Mesothelial cell of epicardium (in vitro differentiated cells): ENCODE results near the gene SPIN3. TPM values are rescaled to one million over a fixed set of nuclear protein-coding genes. Genes with fewer than 3 reads are reported as not detected.
A peak's percentile ranks its signal among the peaks of the same experiment; 100 is the strongest.
"Not testable (repeated sequence)": the region's sequence is repeated elsewhere in the genome, so short reads cannot be mapped to it uniquely, and the experiment has no call there.

Experiments used
- DNase-seq, 2 experiments: peaks; one replicate each; pipeline ENCODE4 v3.0.0; 2021; ENCODE audit warnings: low spot score in 2 of 2; ENCODE audit not compliant: unreplicated experiment in 2 of 2
- H3K27ac Mint-ChIP-seq: 2 replicates; pipeline ENCODE4 v1.8.0; 2021; ENCODE audit warnings: mixed read lengths
- H3K27me3 Mint-ChIP-seq: 2 replicates; pipeline ENCODE4 v1.8.0; 2021; ENCODE audit warnings: low read depth, mixed read lengths
- H3K36me3 Mint-ChIP-seq: 2 replicates; pipeline ENCODE4 v1.8.0; 2021; ENCODE audit warnings: mixed read lengths
- H3K4me1 Mint-ChIP-seq: 2 replicates; pipeline ENCODE4 v1.8.0; 2021; ENCODE audit warnings: mixed read lengths
- H3K4me3 Mint-ChIP-seq: 2 replicates; pipeline ENCODE4 v1.8.0; 2021; ENCODE audit warnings: mild to moderate bottlenecking, moderate library complexity, mixed read lengths
- H3K9me3 Mint-ChIP-seq: 2 replicates; pipeline ENCODE4 v1.8.0; 2021; ENCODE audit warnings: mixed read lengths
- total RNA-seq: library from RNA; stranded (reverse); gene quantifications from 3 replicates; pipeline ENCODE4 v1.2.1, GENCODE V29; 2021
- TF ChIP-seq, protein P1 (sequence below): fragments of 200-600 bp; sonication (generic); IDR thresholded peaks from one replicate; pipeline ENCODE4 v1.5.0; 2021; ENCODE audit warnings: antibody characterized with exemption; ENCODE audit not compliant: unreplicated experiment

The SPIN3 gene
- 17.3 to 19.5 TPM (median 19.4 TPM) in 3 replicates for total RNA-seq

DNA sequence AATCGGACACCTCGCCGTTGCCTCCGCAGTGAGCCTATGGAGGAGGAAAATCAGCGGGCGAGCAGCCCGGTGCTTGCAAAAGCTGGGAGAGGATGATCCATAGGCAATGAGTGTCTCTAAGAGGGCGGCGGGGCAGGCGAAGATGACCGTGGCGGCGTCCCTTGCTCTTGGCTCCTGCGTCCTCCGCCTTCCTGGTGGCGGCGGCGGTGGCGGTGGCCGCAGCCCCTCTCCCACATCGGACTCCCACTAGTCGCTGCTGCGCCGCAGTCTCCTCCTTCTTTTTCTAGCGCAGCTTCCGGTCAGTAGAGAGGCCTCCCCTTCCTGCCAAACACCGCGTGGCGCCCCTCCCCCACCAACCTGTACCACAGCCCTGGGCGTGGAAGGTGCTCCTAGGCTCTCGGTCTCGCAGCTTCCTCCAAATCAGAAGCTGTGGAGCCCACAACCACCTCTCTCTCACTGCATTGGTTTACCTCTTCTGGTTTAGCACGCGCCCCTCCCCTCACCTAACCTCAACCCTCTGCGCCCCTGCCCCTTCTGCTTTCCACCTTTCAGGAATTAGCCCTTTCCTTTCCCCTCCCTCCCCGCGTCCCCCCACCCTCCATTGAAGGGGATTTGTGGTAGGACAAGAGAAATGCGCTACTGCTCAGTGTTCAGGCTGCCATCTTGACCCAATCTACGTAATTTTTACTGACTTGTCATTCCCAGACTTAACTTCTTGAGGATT is at the start of gene SPIN3:
Gene SPIN3, minus strand, starts transcription at position 271 of the 724 bp plus-strand sequence. CDS start 594 bp downstream, outside the sequence.
- peak; percentile 58 to 78 for DNase-seq
- H3K36me3 Mint-ChIP-seq, result peaks cover 17% of the 10 kb centered on the region
- no peaks in the 10 kb centered on the region for H3K27me3 Mint-ChIP-seq
- peaks cover 16% of the 10 kb centered on the region for H3K4me1 Mint-ChIP-seq
- TF ChIP-seq, protein P1, sequence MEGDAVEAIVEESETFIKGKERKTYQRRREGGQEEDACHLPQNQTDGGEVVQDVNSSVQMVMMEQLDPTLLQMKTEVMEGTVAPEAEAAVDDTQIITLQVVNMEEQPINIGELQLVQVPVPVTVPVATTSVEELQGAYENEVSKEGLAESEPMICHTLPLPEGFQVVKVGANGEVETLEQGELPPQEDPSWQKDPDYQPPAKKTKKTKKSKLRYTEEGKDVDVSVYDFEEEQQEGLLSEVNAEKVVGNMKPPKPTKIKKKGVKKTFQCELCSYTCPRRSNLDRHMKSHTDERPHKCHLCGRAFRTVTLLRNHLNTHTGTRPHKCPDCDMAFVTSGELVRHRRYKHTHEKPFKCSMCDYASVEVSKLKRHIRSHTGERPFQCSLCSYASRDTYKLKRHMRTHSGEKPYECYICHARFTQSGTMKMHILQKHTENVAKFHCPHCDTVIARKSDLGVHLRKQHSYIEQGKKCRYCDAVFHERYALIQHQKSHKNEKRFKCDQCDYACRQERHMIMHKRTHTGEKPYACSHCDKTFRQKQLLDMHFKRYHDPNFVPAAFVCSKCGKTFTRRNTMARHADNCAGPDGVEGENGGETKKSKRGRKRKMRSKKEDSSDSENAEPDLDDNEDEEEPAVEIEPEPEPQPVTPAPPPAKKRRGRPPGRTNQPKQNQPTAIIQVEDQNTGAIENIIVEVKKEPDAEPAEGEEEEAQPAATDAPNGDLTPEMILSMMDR, result no peak
- H3K27ac Mint-ChIP-seq, result peak within 1 kb of the TSS; percentile 95
- peaks cover 35% of the 10 kb centered on the region for H3K9me3 Mint-ChIP-seq
- peak within 1 kb of the TSS; percentile 86 for H3K4me3 Mint-ChIP-seq

GRCh38 chrX:57044245-57044644 is 48.9 kb upstream of the SPIN3 start:
- TF ChIP-seq, protein P1, result no peak
- Mint-ChIP-seq H3K9me3 (peaks cover 42% of the 10 kb centered on the region), H3K27ac (no peak overlapping the region), H3K27me3 (no peaks in the 10 kb centered on the region), H3K4me3 (no peak overlapping the region), H3K4me1 (no peaks in the 10 kb centered on the region), H3K36me3 (no peaks in the 10 kb centered on the region)
- DNase-seq, result no peak

GRCh38 chrX:57037265-57037664 is 41.9 kb upstream of the SPIN3 start:
- H3K36me3 Mint-ChIP-seq, H3K4me3 Mint-ChIP-seq, H3K27me3 Mint-ChIP-seq, H3K27ac Mint-ChIP-seq, H3K4me1 Mint-ChIP-seq, DNase-seq: not testable (repeated sequence)
- peaks cover 64% of the 10 kb centered on the region for H3K9me3 Mint-ChIP-seq

DNA sequence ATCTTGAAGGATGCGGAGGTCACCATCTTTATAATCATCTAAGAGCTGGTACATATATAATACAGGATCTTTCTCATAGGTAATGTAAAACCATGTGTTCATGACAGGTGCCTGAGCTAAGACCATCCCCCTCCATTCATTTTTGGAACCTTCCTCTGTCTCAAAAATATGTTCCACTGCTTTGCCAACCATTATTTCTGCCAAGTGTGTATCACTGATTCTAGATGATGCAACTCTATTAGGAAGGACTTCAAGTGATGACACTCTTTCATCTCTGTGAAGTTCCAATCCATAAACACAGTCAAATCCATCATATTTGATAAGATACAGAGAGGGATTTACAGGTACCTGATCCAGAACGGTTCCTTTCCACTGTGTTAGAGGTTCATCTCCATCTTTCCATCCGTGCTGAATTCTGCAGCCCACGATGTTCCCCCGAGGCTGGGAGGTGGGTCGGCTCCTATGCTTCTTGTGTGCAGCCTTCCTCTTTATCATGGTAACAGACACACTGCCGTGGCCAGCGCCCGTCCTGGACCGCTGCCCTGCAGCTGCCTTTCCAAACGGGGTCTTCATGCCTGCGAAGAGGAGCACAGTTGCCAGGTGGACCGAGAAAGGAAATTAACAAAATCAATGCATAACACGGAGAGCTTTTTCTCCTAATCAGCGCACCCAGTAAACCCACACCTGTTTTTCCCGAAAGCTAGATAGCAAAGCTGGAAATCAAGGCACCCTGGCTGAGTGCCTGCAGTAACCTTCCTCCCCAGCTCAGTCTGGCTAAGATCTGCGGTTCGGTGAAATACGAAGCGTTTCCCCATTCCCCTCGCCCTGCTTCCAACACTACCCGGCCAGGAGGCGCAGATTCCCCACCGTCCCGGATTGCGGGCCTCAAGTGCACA is 718 bp downstream of the SPIN3 start:
- H3K36me3 Mint-ChIP-seq, result peaks cover 18% of the 10 kb centered on the region
- peaks cover 16% of the 10 kb centered on the region for H3K4me1 Mint-ChIP-seq
- no peaks in the 10 kb centered on the region for H3K27me3 Mint-ChIP-seq
- peaks cover 35% of the 10 kb centered on the region for H3K9me3 Mint-ChIP-seq
- H3K27ac Mint-ChIP-seq, result peak overlapping the region; percentile 95
- peak overlapping the region; percentile 86 for H3K4me3 Mint-ChIP-seq
- TF ChIP-seq, protein P1, result no peak
- no peak for DNase-seq

DNA sequence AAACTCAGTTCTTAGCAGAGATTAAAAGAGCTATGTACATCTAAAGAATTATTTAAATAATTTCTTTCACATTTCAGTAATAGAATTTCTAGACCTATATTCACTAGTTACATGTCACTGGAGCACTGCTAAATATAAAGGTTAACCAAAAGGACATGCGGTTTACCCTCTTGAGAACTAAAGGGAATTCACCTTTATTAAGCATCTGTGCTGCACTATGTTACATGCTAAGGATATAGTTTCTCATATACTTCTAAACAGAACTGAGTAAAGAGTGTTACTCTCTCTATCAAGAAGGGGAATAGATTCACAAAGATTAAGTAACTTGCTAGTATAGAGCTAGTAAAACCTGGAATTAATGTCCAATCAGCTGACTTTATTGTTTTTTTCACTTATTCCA is 7.6 kb downstream of the SPIN3 start:
- Mint-ChIP-seq H3K27ac (no peak overlapping the region), H3K4me1 (no peaks in the 10 kb centered on the region), H3K4me3 (no peak overlapping the region), H3K9me3 (peaks cover 28% of the 10 kb centered on the region), H3K36me3 (peaks cover 25% of the 10 kb centered on the region), H3K27me3 (no peaks in the 10 kb centered on the region)
- DNase-seq, result no peak
- TF ChIP-seq, protein P1, result no peak

- DNase-seq, result no peak
- H3K27ac Mint-ChIP-seq, result no peak overlapping the region
- no peak overlapping the region for H3K4me3 Mint-ChIP-seq
- H3K4me1 Mint-ChIP-seq, result no peaks in the 10 kb centered on the region
- TF ChIP-seq, protein P1, result no peak
- no peaks in the 10 kb centered on the region for H3K27me3 Mint-ChIP-seq
- H3K9me3 Mint-ChIP-seq, result peaks cover 21% of the 10 kb centered on the region
- H3K36me3 Mint-ChIP-seq, result peaks cover 17% of the 10 kb centered on the region
These were observed 9.2 kb downstream of the SPIN3 start for GRCh38 chrX:56986138-56986537.
